Activated CD4-positive, alpha-beta T cell treated with anti-CD3 and anti-CD28 coated beads, Interleukin-2, amount 10 ng/mL, durations not matched to agents 7 days and 5 days (primary cell): Measurements from ENCODE around the gene SLC9A6. TPM values are rescaled to one million over a fixed set of nuclear protein-coding genes. Genes with fewer than 3 reads are reported as not detected.

Source experiments
- CTCF ChIA-PET: fragments of 350-600 bp; sonication (Branson Sonifier 250); formaldehyde crosslinking; loops from one replicate; lab custom pipeline; 2021; ENCODE audit warnings: antibody characterized with exemption; lab: Charles Lee
- POLR2A ChIA-PET: fragments of 350-600 bp; sonication (Branson Sonifier 250); formaldehyde crosslinking; loops from one replicate; lab custom pipeline; 2021; ENCODE audit warnings: antibody characterized with exemption; lab: Charles Lee
- DNase-seq: peaks from one replicate; pipeline ENCODE4 v3.0.0-alpha.2; 2020
- H3K27ac Mint-ChIP-seq: one replicate; pipeline ENCODE4 v1.8.0; 2021; ENCODE audit warnings: mild to moderate bottlenecking, moderate library complexity, mixed read lengths
- H3K27me3 Mint-ChIP-seq: one replicate; pipeline ENCODE4 v1.8.0; 2021; ENCODE audit warnings: mixed read lengths
- H3K36me3 Mint-ChIP-seq: one replicate; pipeline ENCODE4 v1.8.0; 2021; ENCODE audit warnings: low read depth, mixed read lengths
- H3K4me1 Mint-ChIP-seq: one replicate; pipeline ENCODE4 v1.8.0; 2021; ENCODE audit warnings: mixed read lengths
- H3K4me3 Mint-ChIP-seq: one replicate; pipeline ENCODE4 v1.8.0; 2021; ENCODE audit warnings: mild to moderate bottlenecking, moderate library complexity, mixed read lengths
- H3K9me3 Mint-ChIP-seq: one replicate; pipeline ENCODE4 v1.8.0; 2021; ENCODE audit warnings: mixed read lengths
- total RNA-seq, 2 experiments: library from RNA; stranded (reverse); gene quantifications; one replicate each; pipeline ENCODE4 v1.2.3, GENCODE V29; 2021

SLC9A6 gene
- total RNA-seq, 2 experiments from 2014 or later, result 17.2 to 17.6 TPM

- Mint-ChIP-seq H3K27ac (peak overlapping the region; percentile 83), H3K4me1 (peaks cover 47% of the 10 kb centered on the region), H3K9me3 (no peaks in the 10 kb centered on the region), H3K27me3 (no peaks in the 10 kb centered on the region), H3K36me3 (peaks cover 3% of the 10 kb centered on the region), H3K4me3 (peak overlapping the region; percentile 93)
- CTCF ChIA-PET, result interaction anchor here (2.5 kb wide), 1 partner anchor 10 kb away, joined by 13 read pairs; the partner anchor contains the start of gene MMGT1
- POLR2A ChIA-PET, result interaction anchor here (1.4 kb wide), 1 partner anchor 10 kb away, joined by 3 read pairs; the partner anchor contains the start of gene MMGT1
- no peak for DNase-seq
Measured at GRCh38 chrX:135984791-135985156, 461 bp upstream of the SLC9A6 start.

GRCh38 chrX:135985973-135986310, 707 bp downstream of the SLC9A6 start:
- ChIA-PET CTCF (no interaction called here), POLR2A (no interaction called here)
- H3K9me3 Mint-ChIP-seq, result no peaks in the 10 kb centered on the region
- no peaks in the 10 kb centered on the region for H3K27me3 Mint-ChIP-seq
- H3K36me3 Mint-ChIP-seq, result peaks cover 4% of the 10 kb centered on the region
- peak overlapping the region; percentile 89 for H3K27ac Mint-ChIP-seq
- H3K4me3 Mint-ChIP-seq, result peak overlapping the region; percentile 93
- peaks cover 47% of the 10 kb centered on the region for H3K4me1 Mint-ChIP-seq
- peak; percentile 6 for DNase-seq

GRCh38 chrX:135988245-135988644, 3.0 kb downstream of the SLC9A6 start:
- ChIA-PET CTCF (interaction anchor here (1.2 to 2.0 kb wide), 2 partner anchors 13 to 29 kb away, joined by 3 to 4 read pairs; no protein-coding TSS in a partner anchor), POLR2A (no interaction called here)
- Mint-ChIP-seq H3K9me3 (no peaks in the 10 kb centered on the region), H3K4me1 (peaks cover 44% of the 10 kb centered on the region), H3K4me3 (no peak overlapping the region), H3K36me3 (peaks cover 14% of the 10 kb centered on the region), H3K27me3 (no peaks in the 10 kb centered on the region), H3K27ac (no peak overlapping the region)
- DNase-seq, result no peak

GRCh38 chrX:136015016-136015415, 29.8 kb downstream of the SLC9A6 start:
- H3K4me3 Mint-ChIP-seq, result no peak overlapping the region
- no peaks in the 10 kb centered on the region for H3K9me3 Mint-ChIP-seq
- H3K36me3 Mint-ChIP-seq, result peaks cover 33% of the 10 kb centered on the region
- no peak for DNase-seq
- ChIA-PET CTCF (no interaction called here), POLR2A (no interaction called here)
- no peak overlapping the region for H3K27ac Mint-ChIP-seq
- no peaks in the 10 kb centered on the region for H3K27me3 Mint-ChIP-seq
- no peaks in the 10 kb centered on the region for H3K4me1 Mint-ChIP-seq

GRCh38 chrX:136016881-136017280, 31.6 kb downstream of the SLC9A6 start:
- no peak overlapping the region for H3K27ac Mint-ChIP-seq
- no peak overlapping the region for H3K4me3 Mint-ChIP-seq
- POLR2A ChIA-PET, result no interaction called here
- CTCF ChIA-PET, result interaction anchor here (1.3 kb wide), 1 partner anchor 29 kb away, joined by 3 read pairs; no protein-coding TSS in a partner anchor
- no peaks in the 10 kb centered on the region for H3K9me3 Mint-ChIP-seq
- DNase-seq, result no peak
- no peaks in the 10 kb centered on the region for H3K4me1 Mint-ChIP-seq
- H3K36me3 Mint-ChIP-seq, result peaks cover 35% of the 10 kb centered on the region
- no peaks in the 10 kb centered on the region for H3K27me3 Mint-ChIP-seq

- H3K36me3 Mint-ChIP-seq, result peaks cover 32% of the 10 kb centered on the region
Measured at GRCh38 chrX:136019226-136019625, 34.0 kb downstream of the SLC9A6 start.

GRCh38 chrX:136021160-136021559, 35.9 kb downstream of the SLC9A6 start:
- no peak for DNase-seq
- H3K9me3 Mint-ChIP-seq, result no peaks in the 10 kb centered on the region
- H3K4me1 Mint-ChIP-seq, result no peaks in the 10 kb centered on the region
- peaks cover 24% of the 10 kb centered on the region for H3K36me3 Mint-ChIP-seq
- CTCF ChIA-PET, result no interaction called here
- H3K4me3 Mint-ChIP-seq, result no peak overlapping the region
- POLR2A ChIA-PET, result no interaction called here
- H3K27ac Mint-ChIP-seq, result no peak overlapping the region
- H3K27me3 Mint-ChIP-seq, result no peaks in the 10 kb centered on the region

More at GRCh38 chrX:136019226-136019625, 34.0 kb downstream of the SLC9A6 start:
- Mint-ChIP-seq H3K27me3 (no peaks in the 10 kb centered on the region), H3K4me1 (no peaks in the 10 kb centered on the region), H3K9me3 (no peaks in the 10 kb centered on the region), H3K4me3 (no peak overlapping the region), H3K27ac (no peak overlapping the region)
- no peak for DNase-seq
- ChIA-PET POLR2A (no interaction called here), CTCF (no interaction called here)

GRCh38 chrX:136021903-136022302, 36.7 kb downstream of the SLC9A6 start:
- H3K27ac Mint-ChIP-seq, result no peak overlapping the region
- peaks cover 24% of the 10 kb centered on the region for H3K36me3 Mint-ChIP-seq
- DNase-seq, result no peak
- no peaks in the 10 kb centered on the region for H3K9me3 Mint-ChIP-seq
- no peak overlapping the region for H3K4me3 Mint-ChIP-seq
- no peaks in the 10 kb centered on the region for H3K27me3 Mint-ChIP-seq
- ChIA-PET CTCF (no interaction called here), POLR2A (no interaction called here)
- no peaks in the 10 kb centered on the region for H3K4me1 Mint-ChIP-seq

- no peaks in the 10 kb centered on the region for H3K4me1 Mint-ChIP-seq
- H3K4me3 Mint-ChIP-seq, result no peak overlapping the region
- DNase-seq, result no peak
- peaks cover 8% of the 10 kb centered on the region for H3K36me3 Mint-ChIP-seq
- no peaks in the 10 kb centered on the region for H3K27me3 Mint-ChIP-seq
- H3K27ac Mint-ChIP-seq, result no peak overlapping the region
- ChIA-PET CTCF (no interaction called here), POLR2A (no interaction called here)
- H3K9me3 Mint-ChIP-seq, result no peaks in the 10 kb centered on the region
Measured at GRCh38 chrX:136025091-136025490, 39.9 kb downstream of the SLC9A6 start.

- H3K9me3 Mint-ChIP-seq, result no peaks in the 10 kb centered on the region
- no peaks in the 10 kb centered on the region for H3K4me1 Mint-ChIP-seq
- H3K27ac Mint-ChIP-seq, result no peak overlapping the region
- no peaks in the 10 kb centered on the region for H3K27me3 Mint-ChIP-seq
- H3K4me3 Mint-ChIP-seq, result no peak overlapping the region
- ChIA-PET CTCF (interaction anchor here (0.7 to 1.6 kb wide), 8 partner anchors 12 to 240 kb away, joined by 3 to 5 read pairs (median 4); no protein-coding TSS in a partner anchor), POLR2A (no interaction called here)
- H3K36me3 Mint-ChIP-seq, result peaks cover 3% of the 10 kb centered on the region
- DNase-seq, result peak; percentile 8
Measured at GRCh38 chrX:136028383-136028984, 43.2 kb downstream of the SLC9A6 start.

GRCh38 chrX:136029766-136030165, 44.5 kb downstream of the SLC9A6 start:
- H3K27me3 Mint-ChIP-seq, result no peaks in the 10 kb centered on the region
- POLR2A ChIA-PET, result no interaction called here
- no peak for DNase-seq

GRCh38 chrX:136030303-136031191, 45.3 kb downstream of the SLC9A6 start:
- ChIA-PET POLR2A (no interaction called here), CTCF (interaction anchor here (1.2 kb wide), 2 partner anchors 26 to 179 kb away, joined by 3 read pairs; no protein-coding TSS in a partner anchor)
- no peak overlapping the region for H3K27ac Mint-ChIP-seq
- H3K27me3 Mint-ChIP-seq, result no peaks in the 10 kb centered on the region
- no peaks in the 10 kb centered on the region for H3K4me1 Mint-ChIP-seq
- H3K4me3 Mint-ChIP-seq, result no peak overlapping the region
- H3K36me3 Mint-ChIP-seq, result peaks cover 4% of the 10 kb centered on the region
- no peak for DNase-seq
- no peaks in the 10 kb centered on the region for H3K9me3 Mint-ChIP-seq

More at GRCh38 chrX:136029766-136030165, 44.5 kb downstream of the SLC9A6 start:
- Mint-ChIP-seq H3K27ac (no peak overlapping the region), H3K4me3 (no peak overlapping the region), H3K4me1 (no peaks in the 10 kb centered on the region), H3K9me3 (no peaks in the 10 kb centered on the region), H3K36me3 (peaks cover 4% of the 10 kb centered on the region)
- CTCF ChIA-PET, result interaction anchor here (0.6 to 1.6 kb wide), 5 partner anchors 27 to 836 kb away, joined by 3 to 5 read pairs (median 3); partner anchors contain the start of gene VGLL1

- POLR2A ChIA-PET, result no interaction called here
- no peak overlapping the region for H3K4me3 Mint-ChIP-seq
- DNase-seq, result no peak
- CTCF ChIA-PET, result no interaction called here
- H3K4me1 Mint-ChIP-seq, result no peaks in the 10 kb centered on the region
- H3K27me3 Mint-ChIP-seq, result no peaks in the 10 kb centered on the region
- H3K36me3 Mint-ChIP-seq, result peaks cover 4% of the 10 kb centered on the region
- H3K27ac Mint-ChIP-seq, result no peak overlapping the region
- H3K9me3 Mint-ChIP-seq, result no peaks in the 10 kb centered on the region
Measured at GRCh38 chrX:136031626-136032025, 46.4 kb downstream of the SLC9A6 start.
